SK-N-SH (cell line): ENCODE measurements around the gene CFC1.
"Not testable (repeated sequence)": the region's sequence is repeated elsewhere in the genome, so short reads cannot be mapped to it uniquely, and the experiment has no call there.

Experiments used
- CTCF ChIP-seq: fragments of 200-600 bp; sonication (generic); IDR thresholded peaks from 2 replicates; pipeline ENCODE4 v1.6.1; 2017; ENCODE audit warnings: antibody characterized with exemption, mild to moderate bottlenecking, moderate library complexity
- EP300 ChIP-seq, 2 experiments: IDR thresholded peaks; 2 replicates each; pipeline versions ENCODE4 v1.4.0 to v1.6.1; 2012; ENCODE audit warnings: borderline replicate concordance in 1 of 2, low read depth in 1 of 2, low read length in 1 of 2
- FOXM1 ChIP-seq: IDR thresholded peaks from 2 replicates; pipeline ENCODE4 v1.4.0; 2012; ENCODE audit warnings: low read depth, mild to moderate bottlenecking
- GATA2 ChIP-seq: sonication (generic); formaldehyde crosslinking; IDR thresholded peaks from 2 replicates; pipeline ENCODE4 v1.5.0; 2020; ENCODE audit warnings: mild to moderate bottlenecking, missing genetic modification reagents
- JUND ChIP-seq: IDR thresholded peaks from 2 replicates; pipeline ENCODE4 v1.4.0; 2012
- MEF2A ChIP-seq: IDR thresholded peaks from 2 replicates; pipeline ENCODE4 v1.4.0; 2012; ENCODE audit warnings: low read depth, borderline replicate concordance
- POLR2AphosphoS5 ChIP-seq: IDR thresholded peaks from 2 replicates; pipeline ENCODE4 v1.6.1; 2012; ENCODE audit warnings: low read depth, low read length
- RAD21 ChIP-seq: IDR thresholded peaks from 2 replicates; pipeline ENCODE4 v1.6.1; 2012; ENCODE audit warnings: mild to moderate bottlenecking, low read length
- REST ChIP-seq: IDR thresholded peaks from 2 replicates; pipeline ENCODE4 v1.6.1; 2012; ENCODE audit warnings: mild to moderate bottlenecking, low read depth, low read length, moderate library complexity
- RFX5 ChIP-seq: IDR thresholded peaks from 2 replicates; pipeline ENCODE4 v1.6.1; 2012; ENCODE audit warnings: mild to moderate bottlenecking, improper control_type of control experiment, low read length
- USF2 ChIP-seq: fragments of 150-350 bp; IDR thresholded peaks from 2 replicates; pipeline ENCODE4 v1.6.1; 2017; ENCODE audit warnings: antibody characterized with exemption, low read length, low read depth, borderline replicate concordance
- ZBTB33 ChIP-seq: IDR thresholded peaks from 2 replicates; pipeline ENCODE4 v1.4.0; 2012; ENCODE audit warnings: low read depth, borderline replicate concordance

- not testable (repeated sequence) for TF ChIP-seq CTCF; EP300 (IDR thresholded peaks at IDR 0.05; ENCODE audit: borderline replicate concordance in 1 of 2, low read depth in 1 of 2, low read length in 1 of 2); REST; ZBTB33; GATA2 (CRISPR knock-in tag); FOXM1; RFX5; MEF2A; RAD21; POLR2AphosphoS5; JUND; USF2
These were observed 23.1 kb downstream of the CFC1 start for GRCh38 chr2:130576209-130576784.
